ENCODE data around the gene TMPRSS15.
"Not testable (repeated sequence)": the region's sequence is repeated elsewhere in the genome, so short reads cannot be mapped to it uniquely, and the experiment has no call there.

Gene TMPRSS15

DNA sequence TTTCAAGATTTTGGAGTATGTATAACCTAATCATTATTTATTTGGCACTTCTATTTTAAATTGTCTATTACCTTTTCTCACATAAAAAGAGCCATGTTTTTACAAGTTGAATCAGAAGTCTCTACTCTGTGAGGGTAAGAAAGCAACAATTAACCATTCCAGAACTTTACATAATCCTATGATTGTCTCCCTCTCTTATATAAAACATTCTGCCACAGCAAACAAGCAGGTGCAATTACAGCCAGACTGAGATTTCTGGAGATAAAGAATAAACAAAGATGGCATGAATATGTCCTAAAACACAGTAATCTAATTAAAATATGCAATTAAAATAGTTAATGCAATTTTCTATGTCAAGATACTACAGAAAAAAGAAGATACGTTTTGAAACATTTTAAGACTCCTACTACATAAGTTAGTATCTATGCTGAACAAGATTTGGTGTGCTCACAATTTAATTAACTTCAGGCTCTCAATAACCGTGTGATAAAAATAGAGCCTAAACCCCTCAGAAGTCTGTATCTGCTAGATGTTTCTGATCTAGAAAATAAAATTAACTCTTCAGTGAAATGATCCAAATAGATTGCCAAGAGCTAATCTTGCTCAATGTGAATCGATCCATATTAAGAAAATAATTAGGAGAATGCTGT is 13.7 kb upstream of the TMPRSS15 start:
- H3K4me3 ChIP-seq (ENCODE audit: low read depth, low read length), result no peak overlapping the region
- TF ChIP-seq, protein P1, sequence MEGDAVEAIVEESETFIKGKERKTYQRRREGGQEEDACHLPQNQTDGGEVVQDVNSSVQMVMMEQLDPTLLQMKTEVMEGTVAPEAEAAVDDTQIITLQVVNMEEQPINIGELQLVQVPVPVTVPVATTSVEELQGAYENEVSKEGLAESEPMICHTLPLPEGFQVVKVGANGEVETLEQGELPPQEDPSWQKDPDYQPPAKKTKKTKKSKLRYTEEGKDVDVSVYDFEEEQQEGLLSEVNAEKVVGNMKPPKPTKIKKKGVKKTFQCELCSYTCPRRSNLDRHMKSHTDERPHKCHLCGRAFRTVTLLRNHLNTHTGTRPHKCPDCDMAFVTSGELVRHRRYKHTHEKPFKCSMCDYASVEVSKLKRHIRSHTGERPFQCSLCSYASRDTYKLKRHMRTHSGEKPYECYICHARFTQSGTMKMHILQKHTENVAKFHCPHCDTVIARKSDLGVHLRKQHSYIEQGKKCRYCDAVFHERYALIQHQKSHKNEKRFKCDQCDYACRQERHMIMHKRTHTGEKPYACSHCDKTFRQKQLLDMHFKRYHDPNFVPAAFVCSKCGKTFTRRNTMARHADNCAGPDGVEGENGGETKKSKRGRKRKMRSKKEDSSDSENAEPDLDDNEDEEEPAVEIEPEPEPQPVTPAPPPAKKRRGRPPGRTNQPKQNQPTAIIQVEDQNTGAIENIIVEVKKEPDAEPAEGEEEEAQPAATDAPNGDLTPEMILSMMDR (IDR thresholded peaks at IDR 0.05; ENCODE audit: low read depth, low read length), result no peak

DNA sequence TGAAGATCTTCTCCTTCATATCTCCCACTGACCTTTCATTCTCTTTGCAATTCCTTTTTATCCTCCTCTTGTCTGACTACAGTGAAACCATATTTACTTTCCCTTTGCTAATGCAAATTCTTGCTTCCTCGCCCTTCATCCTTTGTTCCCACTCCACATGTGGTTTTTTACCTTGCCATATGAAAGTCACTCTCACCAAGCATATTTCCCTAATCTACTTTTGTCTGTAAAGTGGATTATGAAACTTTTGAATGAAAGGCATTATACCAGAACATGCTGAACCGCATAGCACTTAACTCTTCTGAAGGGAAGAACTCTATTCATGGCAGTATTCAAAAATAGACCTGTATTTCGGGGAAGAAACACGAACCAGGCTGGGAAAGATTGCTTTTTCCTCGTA is 8.0 kb upstream of the TMPRSS15 start:
- TF ChIP-seq, protein P1 (IDR thresholded peaks at IDR 0.05; ENCODE audit: low read depth, low read length), result no peak
- H3K4me3 ChIP-seq (ENCODE audit: low read depth, low read length), result no peak overlapping the region

DNA sequence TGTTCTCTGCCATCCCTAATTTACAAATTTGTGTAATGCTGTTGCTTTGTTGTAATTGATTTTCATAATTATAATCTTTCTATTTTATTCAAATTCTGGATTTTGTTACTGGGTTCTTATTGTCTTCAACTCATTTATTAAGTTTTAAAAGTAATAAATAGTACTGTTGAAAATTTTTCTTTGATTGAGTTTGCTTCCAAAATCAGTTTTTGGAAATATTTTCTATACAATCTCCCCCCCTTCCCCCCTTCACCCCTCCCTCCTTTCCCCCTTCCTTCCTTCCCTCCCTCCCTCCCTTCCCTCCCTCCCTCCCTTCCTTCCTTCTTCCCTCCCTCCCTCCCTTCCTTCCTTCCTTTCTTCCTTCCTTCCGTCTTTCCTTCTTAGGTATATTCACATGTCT is 6.0 kb upstream of the TMPRSS15 start:
- TF ChIP-seq, protein P1 (IDR thresholded peaks at IDR 0.05; ENCODE audit: low read depth, low read length), result no peak
- no peak overlapping the region for H3K4me3 ChIP-seq (ENCODE audit: low read depth, low read length)

DNA sequence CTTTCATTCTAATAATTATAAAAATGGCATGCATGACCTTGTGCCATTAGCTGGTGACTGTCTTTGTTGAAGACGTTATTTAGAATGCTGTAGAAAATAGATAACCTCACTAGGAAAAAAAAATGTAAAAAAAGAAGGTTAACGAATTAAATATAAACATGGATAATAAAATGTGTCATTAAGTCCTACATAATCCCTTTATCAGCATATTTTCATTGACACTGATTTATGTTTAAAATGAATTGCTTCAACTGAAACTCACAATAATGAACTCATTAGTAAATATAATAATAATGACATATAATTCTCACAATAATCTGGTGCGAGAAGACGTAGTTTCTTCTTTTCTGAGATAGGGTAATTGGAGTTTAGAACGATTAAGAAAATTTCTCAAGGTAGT is 4.7 kb downstream of the TMPRSS15 start:
- TF ChIP-seq, protein P1 (IDR thresholded peaks at IDR 0.05; ENCODE audit: low read depth, low read length), result no peak
- H3K4me3 ChIP-seq (ENCODE audit: low read depth, low read length), result no peak overlapping the region

DNA sequence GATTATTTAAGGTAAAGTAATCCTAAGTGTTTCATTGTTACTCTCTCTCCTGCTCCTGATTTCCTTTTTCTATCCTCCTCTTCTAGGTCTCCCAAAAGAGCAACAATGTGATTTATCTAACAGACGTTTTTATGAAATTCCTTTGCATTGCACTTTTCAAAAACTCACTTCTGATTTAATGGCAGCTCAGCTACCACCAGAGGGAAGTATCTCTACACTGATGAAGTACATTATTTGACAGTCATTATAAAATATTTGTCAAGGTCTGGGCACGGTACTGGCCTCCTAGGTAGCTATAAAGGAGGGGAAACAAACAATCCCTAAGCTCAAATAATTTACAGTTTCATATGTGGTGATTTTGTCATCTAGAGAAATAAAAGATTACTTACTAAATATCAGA is 15.6 kb downstream of the TMPRSS15 start:
- H3K4me3 ChIP-seq (ENCODE audit: low read depth, low read length), result no peak overlapping the region
- TF ChIP-seq, protein P1 (IDR thresholded peaks at IDR 0.05; ENCODE audit: low read depth, low read length), result no peak

DNA sequence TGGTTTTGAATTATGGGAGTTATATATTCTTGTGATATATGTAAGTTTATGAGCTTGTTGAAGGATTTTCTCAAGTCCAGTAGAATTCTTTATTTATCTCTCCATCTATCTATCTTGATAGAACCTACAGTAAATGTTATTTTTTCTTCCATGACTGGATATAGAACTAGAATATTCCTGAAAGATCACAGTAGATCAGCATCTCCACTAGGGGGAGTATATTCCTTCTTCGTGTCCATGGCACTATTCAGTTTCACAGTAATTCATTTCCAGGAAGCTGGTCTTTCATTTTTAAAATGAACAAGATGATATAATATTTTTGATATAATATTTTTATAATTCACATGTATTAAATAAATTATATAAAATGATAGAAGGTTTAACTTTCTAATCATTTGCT is 18.8 kb downstream of the TMPRSS15 start:
- H3K4me3 ChIP-seq (ENCODE audit: low read depth, low read length), result no peak overlapping the region
- TF ChIP-seq, protein P1 (IDR thresholded peaks at IDR 0.05; ENCODE audit: low read depth, low read length), result no peak

DNA sequence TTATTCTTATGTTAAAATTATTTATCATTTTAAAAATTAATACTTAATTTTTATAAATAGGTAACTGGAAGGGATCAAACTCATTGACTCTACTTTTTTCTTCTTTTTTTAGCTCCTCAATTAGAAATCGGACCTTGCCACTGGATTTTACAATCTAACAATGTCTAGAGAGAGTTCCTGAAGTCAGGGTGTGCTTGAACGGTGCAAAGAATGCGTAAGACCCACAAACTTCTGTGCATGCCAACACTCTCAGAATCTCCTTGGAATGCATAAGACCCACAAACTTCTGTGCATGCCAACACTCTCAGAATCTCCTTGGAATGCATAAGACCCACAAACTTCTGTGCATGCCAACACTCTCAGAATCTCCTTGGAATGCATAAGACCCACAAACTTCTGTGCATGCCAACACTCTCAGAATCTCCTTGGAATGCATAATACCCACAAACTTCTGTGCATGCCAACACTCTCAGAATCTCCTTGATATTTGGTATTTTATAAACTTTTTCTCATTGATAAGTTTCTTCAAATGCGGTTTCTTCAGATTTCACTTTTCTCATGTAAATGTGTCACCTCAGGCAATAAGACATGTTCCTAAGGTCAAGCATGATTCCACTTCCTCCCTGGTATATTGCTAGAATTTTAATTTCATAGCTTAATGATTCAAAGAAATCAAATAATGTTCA is 20.5 kb downstream of the TMPRSS15 start:
- not testable (repeated sequence) for H3K4me3 ChIP-seq (ENCODE audit: low read depth, low read length)

Measured in WI38 (cell line).